ENCODE data around the gene AGXT. TPM values are rescaled to one million over a fixed set of nuclear protein-coding genes. Genes with fewer than 3 reads are reported as not detected.

AGXT gene
- total RNA-seq, 1 donor from 2014 or later = not detected

GRCh38 chr2:240865391-240865790 lies 3.2 kb upstream of the AGXT start:
- DNase-seq (ENCODE audit: extremely low read depth, low read depth, low spot score) = no peak

DNA sequence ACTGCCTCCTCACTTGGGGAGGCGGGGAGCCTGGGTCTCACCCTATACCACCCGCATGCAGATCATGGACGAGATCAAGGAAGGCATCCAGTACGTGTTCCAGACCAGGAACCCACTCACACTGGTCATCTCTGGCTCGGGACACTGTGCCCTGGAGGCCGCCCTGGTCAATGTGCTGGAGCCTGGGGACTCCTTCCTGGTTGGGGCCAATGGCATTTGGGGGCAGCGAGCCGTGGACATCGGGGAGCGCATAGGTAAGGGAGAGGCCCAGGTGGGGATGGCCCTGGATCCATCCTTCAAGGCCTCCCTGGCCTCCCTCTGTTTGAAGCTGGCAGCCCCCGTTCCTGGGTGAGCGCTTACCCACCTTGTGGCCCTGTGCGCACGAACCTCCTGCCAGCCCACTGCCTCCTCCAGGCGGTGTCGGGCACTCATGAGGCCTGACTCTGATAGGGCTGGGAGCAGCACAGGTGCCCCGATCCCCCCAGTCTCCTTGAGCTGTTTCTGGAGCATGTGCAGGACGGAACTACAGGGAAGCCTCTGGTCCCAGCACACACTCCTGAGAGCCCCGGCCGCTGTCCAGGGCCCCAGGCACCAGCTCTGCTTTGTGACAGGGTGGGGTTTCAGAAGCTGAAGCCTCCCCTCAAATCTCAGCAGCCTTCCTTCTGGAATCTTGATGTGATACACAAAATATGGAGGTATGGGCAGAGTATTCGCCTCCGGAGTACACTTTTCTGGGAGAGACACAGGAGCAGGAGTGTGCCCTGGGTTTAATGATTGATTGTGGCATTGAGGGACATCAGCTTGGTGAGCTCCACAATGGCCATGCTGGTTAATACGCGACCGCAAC lies 708 bp downstream of the AGXT start:
- no peak for DNase-seq (ENCODE audit: extremely low read depth, low read depth, low spot score)

DNA sequence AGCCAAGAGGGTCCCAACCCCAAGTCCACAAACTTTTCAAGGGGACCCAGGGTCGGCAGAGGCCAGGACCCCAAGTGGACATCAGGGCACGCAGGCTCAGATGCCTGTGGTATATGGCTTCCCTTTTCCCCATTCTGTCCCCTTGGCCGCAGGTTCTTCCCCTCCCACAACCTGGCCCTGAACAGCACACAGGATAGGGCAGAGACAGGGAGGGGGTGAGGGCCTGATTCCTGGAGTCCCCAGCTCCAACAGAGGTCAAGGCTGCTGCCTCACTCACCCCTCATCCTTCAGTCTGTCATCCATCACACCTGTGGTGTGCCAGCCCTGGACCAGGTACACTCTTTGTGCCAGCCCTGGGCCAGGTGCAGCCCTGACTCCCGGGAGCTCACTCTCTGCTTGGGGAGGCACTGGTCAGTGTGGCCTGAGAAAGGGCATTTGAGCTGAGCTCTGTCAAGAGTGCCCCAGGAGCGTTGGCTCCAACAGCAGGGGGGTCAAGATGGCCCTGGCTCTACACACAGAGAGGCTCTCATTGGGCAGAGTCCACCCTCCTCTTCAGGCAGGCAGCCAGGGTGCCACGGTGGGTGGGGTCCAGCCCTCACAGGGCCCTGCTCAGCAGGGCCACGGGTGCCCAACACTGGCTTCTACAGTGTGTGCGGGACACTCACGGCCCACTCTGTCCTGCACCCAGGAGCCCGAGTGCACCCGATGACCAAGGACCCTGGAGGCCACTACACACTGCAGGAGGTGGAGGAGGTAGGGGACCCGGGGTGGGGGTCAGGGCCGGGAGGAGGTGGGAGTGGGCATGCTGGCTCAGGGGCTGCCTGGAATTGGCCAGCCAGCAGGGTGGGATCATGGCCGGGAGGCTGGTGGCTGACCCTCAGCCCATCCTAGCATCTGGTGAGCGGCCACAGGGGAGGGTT lies 1.6 kb downstream of the AGXT start:
- no peak for DNase-seq (ENCODE audit: extremely low read depth, low read depth, low spot score)

- DNase-seq (ENCODE audit: extremely low read depth, low read depth, low spot score) = no peak
Observed at GRCh38 chr2:240871071-240871958, 2.7 kb downstream of the AGXT start.

- no peak for DNase-seq (ENCODE audit: extremely low read depth, low read depth, low spot score)
Observed at GRCh38 chr2:240872317-240873097, 3.9 kb downstream of the AGXT start.

DNA sequence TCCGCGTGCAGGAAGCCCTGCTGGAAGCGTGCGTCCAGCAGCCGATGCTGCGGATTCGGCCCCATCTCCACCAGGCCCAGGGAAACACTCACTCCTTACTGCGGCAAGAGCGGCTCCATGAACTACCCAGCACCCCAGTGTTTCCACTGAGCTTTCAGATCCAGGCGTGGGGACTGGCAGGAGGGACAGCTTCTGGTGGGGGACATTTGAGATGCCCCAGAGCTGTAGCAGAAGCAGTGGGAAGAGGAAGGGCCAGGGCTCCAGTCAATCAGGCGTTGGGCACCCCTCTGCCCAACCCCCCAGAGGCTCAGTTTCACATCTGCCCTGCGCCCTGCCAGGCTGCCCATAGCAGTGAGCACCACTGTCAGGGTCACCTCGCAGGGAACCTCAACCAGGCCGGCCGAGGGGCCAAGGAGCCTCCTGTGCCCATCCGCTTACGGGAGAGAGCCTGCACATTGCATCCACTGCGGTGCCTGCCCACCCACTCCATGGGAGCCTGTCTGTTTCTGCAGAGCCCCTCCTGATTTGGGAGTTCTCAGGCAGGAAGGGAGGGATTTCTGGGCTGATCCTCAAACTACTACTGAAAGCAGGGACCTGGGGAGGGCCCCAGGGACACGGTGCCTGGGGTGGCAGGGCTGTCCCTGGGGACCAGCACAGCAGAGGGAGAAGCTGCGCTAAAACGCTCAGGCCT lies 4.6 kb downstream of the AGXT start:
- no peak for DNase-seq (ENCODE audit: extremely low read depth, low read depth, low spot score)

- DNase-seq (ENCODE audit: extremely low read depth, low read depth, low spot score) = no peak
Observed at GRCh38 chr2:240873805-240874714, 5.4 kb downstream of the AGXT start.

DNA sequence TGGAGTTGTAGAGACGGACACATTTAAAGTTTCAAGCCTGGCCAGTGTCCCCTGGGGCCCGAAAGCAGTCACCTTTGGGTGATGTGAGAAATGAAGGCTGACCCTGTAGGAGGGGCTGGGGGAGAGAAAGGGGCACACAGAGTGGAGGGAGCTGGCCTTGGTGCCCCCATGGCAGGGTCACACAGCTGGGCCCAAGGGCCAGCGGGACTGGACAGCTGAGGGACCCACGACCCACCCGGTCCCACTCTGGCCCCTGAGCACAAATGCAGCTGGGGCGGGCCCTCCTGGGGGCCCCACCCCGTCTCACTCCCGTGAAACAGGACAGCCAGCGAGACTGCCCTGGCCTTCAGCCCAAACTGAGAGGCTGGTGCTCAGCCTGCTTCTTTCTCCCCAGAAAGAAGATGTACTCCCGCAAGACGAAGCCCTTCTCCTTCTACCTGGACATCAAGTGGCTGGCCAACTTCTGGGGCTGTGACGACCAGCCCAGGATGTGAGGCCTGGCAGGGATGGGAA lies 6.1 kb downstream of the AGXT start:
- DNase-seq (ENCODE audit: extremely low read depth, low read depth, low spot score) = no peak

DNA sequence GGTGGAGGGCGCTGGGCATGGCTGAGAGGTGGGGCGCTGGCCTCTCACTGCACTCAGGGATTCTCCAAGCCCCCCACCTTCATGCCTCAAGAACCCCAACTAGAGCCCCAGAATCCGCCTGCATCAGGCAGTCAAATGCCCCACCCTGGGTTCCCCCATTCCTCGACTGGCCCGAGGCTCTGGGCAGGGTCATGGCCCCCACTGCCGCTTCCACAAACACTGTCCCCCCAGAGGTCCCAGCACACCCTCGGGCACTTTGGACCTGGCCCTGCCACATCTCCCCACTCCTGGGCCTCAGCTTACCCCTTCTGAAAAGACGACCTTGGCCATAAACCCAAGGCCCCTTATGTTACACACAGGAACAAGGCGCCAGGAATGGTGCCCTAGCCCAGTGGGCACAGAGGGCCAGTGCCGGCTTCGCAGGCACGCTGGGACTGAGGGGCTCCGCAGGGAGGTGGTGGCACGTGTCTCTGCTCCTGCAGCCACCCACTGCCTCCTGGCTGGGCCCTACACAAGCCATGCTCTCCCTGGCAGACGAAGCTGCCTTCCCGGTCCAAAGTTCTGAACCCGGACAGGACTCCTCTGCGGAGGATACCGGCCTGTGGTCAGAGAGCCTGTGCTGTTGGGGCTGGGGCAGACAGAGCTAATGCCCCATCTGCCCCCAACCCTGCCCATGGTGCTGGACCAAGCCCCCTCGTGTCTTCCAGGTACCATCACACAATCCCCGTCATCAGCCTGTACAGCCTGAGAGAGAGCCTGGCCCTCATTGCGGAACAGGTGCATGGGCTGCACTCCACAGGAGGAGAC lies 6.8 kb downstream of the AGXT start:
- DNase-seq (ENCODE audit: extremely low read depth, low read depth, low spot score) = no peak

DNA sequence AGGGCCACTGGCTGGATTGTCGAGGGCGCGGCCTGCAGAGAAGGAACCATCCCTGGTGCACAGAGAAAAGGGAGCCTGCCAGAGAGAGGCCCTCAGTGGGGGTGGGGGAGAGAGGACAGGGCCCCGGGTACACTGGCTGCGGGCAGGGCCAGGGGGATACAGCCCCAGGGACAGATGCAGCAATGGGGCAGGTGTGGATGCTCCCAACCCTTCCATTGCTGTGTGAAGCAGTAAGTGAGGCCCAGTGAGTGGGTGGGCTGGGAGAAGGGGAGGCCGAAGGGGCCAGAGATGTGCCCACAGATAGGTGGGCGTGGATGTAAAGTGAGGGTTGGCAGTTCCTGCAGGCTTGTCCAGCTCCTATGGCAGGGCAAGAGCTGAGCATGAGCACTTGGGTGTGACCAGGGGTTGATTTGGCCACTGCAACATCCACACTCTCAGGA lies 7.4 kb downstream of the AGXT start:
- DNase-seq (ENCODE audit: extremely low read depth, low read depth, low spot score) = no peak

DNA sequence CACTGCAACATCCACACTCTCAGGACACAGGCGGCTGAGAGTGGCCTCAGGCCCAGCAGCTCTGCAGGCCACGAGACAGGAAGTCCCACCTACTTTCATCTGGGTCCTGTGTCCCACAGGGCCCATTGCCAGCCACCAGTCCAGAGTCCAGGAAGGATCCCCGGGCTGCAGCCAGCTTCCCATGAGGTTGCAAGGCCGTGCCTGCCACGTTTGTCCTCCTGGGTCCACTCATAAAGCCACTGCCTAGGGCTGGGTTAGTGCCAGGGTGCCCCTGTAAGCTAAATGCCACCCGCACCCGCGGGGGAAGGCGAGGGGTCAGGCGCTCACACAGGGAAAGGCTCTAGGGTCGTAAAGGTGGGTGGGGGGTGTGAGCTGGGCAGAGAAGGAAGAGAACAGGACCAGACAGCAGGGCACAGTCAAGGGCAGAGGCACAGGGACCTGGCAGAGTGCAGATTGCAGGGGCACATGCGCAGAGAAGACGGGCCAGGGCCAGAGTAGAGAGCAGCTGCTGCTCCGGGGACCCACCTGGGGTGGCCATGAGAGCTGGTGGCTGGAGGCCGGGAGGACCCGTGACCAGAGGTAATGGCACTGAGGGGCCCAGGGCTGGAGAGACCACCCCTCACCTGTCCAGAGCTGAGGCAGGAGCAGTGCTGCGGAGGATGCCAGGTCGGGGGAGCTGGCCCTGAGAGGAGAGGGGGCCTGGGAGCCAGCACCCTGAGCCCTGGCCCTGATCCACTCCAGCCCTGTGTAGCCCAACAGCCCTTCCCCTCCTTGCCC lies 8.0 kb downstream of the AGXT start:
- DNase-seq (ENCODE audit: extremely low read depth, low read depth, low spot score) = no peak

DNA sequence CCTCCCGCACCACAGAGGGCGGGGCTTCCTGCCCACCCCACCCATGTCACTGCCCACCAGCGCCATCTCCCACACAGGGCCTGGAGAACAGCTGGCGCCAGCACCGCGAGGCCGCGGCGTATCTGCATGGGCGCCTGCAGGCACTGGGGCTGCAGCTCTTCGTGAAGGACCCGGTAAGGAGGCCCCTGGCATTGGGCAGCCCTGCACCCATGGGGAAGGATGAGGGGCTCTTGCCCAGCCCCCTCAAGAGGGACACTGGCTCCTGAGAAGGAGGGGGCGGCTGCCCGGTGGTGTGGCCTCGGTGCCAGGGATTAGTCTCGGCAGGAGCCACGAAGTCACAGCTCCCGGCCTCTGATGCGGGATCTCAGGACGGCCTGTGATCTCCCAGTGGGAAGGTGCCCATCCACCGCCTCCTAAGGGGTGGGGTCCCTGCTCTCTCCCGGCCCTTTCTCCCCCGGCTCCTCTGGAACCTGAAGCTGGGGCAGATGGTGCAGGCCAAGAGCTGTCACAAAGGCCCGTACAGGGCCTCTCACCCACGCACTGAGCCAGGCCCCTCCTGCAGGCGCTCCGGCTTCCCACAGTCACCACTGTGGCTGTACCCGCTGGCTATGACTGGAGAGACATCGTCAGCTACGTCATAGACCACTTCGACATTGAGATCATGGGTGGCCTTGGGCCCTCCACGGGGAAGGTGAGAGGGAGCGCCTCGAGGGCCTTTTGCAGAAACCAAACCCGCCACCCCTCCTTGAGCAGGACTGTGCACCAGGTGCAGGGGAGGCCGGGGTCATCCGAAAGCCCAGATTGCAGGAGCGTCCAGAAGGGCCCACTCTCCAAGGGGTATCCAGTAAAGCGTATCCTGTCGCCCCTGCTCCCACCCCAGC lies 9.1 kb downstream of the AGXT start:
- no peak for DNase-seq (ENCODE audit: extremely low read depth, low read depth, low spot score)

- no peak for DNase-seq (ENCODE audit: extremely low read depth, low read depth, low spot score)
Observed at GRCh38 chr2:240878341-240878936, 9.8 kb downstream of the AGXT start.

DNA sequence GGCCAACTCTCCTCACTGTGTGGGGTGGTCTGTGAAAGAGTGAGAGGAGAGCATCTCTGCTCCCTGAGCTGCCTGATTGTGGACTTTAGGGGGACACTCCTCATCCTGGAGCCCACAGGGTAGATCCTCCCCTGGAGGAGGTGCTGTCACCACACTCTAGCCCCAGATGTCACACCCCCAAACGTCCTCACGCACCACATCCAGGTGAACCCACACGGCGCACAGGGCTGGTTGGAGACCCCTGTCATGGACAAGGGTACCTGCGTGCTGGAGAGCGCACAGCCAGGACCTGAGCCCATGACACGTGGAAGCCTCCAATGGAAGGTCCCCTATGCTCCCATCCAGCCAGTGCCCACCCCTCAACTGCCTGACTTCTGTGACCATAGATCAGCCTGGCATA lies 10.5 kb downstream of the AGXT start:
- DNase-seq (ENCODE audit: extremely low read depth, low read depth, low spot score) = no peak

- DNase-seq (ENCODE audit: extremely low read depth, low read depth, low spot score) = no peak
Observed at GRCh38 chr2:240881913-240882312, 13.3 kb downstream of the AGXT start.
